Prostate gland (tissue), 2 donors: Measurements from ENCODE around the gene USP47. TPM values are rescaled to one million over a fixed set of nuclear protein-coding genes. Genes with fewer than 3 reads are reported as not detected.

ENCODE experiments used
- DNase-seq: peaks from one replicate; pipeline ENCODE4 v3.0.0-alpha.2; 2019; ENCODE audit warnings: low spot score
- H3K27ac ChIP-seq, 2 donors: fragments of 200-600 bp; sonication (generic); 2 replicates each; pipeline ENCODE4 v1.5.1; 2017 to 2019
- H3K27me3 ChIP-seq: fragments of 200-600 bp; sonication (generic); replicated peaks from 2 replicates; pipeline ENCODE4 v1.5.1; 2019; ENCODE audit not compliant: insufficient read depth
- H3K36me3 ChIP-seq, 2 donors: fragments of 200-600 bp; sonication (generic); 1 replicate in 1 of 2; 2 replicates in 1 of 2; pipeline versions ENCODE4 v1.5.1 to v1.8.1; 2017 to 2019
- H3K4me1 ChIP-seq: fragments of 200-600 bp; sonication (generic); replicated peaks from 2 replicates; pipeline ENCODE4 v1.5.1; 2019
- H3K4me3 ChIP-seq, 2 donors: fragments of 200-600 bp; sonication (generic); 2 replicates each; pipeline ENCODE4 v1.5.1; 2017 to 2019
- H3K9me3 ChIP-seq: fragments of 200-600 bp; sonication (generic); 2 replicates; pipeline ENCODE4 v1.5.1; 2017
- CTCF ChIP-seq, 4 experiments: fragments of 200-600 bp in 2 of 4; fragments of 450-650 bp in 2 of 4; sonication (generic) in 2 of 4; IDR thresholded peaks; 1 replicate in 3 of 4; 2 replicates in 1 of 4; pipeline ENCODE4 v1.5.1; 2016 to 2019; ENCODE audit warnings: antibody characterized with exemption in 4 of 4, mild to moderate bottlenecking in 2 of 4, moderate library complexity in 2 of 4
- POLR2AphosphoS5 ChIP-seq: sonication (generic); formaldehyde crosslinking; IDR thresholded peaks from one replicate; pipeline ENCODE4 v1.6.1; 2017; ENCODE audit warnings: antibody characterized with exemption
- WGBS: methylation state at CpG from one replicate; pipeline ENCODE4 v1.1.5; 2018; 5-methylcytosine and 5-hydroxymethylcytosine counted together
- intact Hi-C: fragments of 100-400 bp; cut with DNase I; formaldehyde crosslinking; loops from one replicate; pipeline ENCODE4 v1.14.2; 2022
- total RNA-seq, 2 donors: library from RNA; depleted of rRNA; stranded (reverse); fragments of >200 nt; gene quantifications; one replicate each; pipeline ENCODE4 v1.1.0, GENCODE V29; 2016

USP47 gene
- total RNA-seq, 2 donors from 2014 or later = 58.4 to 76.6 TPM

GRCh38 chr11:12007769-12008737 lies 166.3 kb downstream of the USP47 start, which contains the start of gene DKK3:
Gene DKK3 (minus strand): TSS chr11:12008626. CDS start chr11:12008582, 44 bp downstream.
- H3K36me3 ChIP-seq = no peaks in the 10 kb centered on the region
- H3K4me1 ChIP-seq = no peaks in the 10 kb centered on the region
- TF ChIP-seq POLR2AphosphoS5 (peak; percentile 57), CTCF (IDR thresholded peaks at IDR 0.05) (no peak)
- H3K9me3 ChIP-seq = no peaks in the 10 kb centered on the region
- peak within 1 kb of the TSS; percentile 39 to 42 for H3K4me3 ChIP-seq
- 10% methylated on average over 45 of the region's 71 CpGs for WGBS
- peak; percentile 72 for DNase-seq
- no peaks in the 10 kb centered on the region for H3K27me3 ChIP-seq
- H3K27ac ChIP-seq = peak within 1 kb of the TSS; percentile 68 to 83
- intact Hi-C loops = no loop called here

Other genes starting within 250 kb of the USP47 start
- gene GALNT18, start 220.0 kb upstream of the USP47 start, total RNA-seq = 100 to 1,000 TPM in 1 of 2 donors, 10 to 100 TPM in 1; 29.4 to 105 TPM
- 100 to 1,000 TPM; 160 to 273 TPM for gene DKK3, start 166.7 kb downstream of the USP47 start, total RNA-seq